Middle frontal gyrus (tissue), 1 donor: ENCODE results near the gene SKOR2.

Source experiments
- DNase-seq: peaks from one replicate; pipeline ENCODE4 v3.0.0-alpha.2; 2015; ENCODE audit warnings: low spot score; ENCODE audit errors: extremely low spot score

SKOR2 gene

DNA sequence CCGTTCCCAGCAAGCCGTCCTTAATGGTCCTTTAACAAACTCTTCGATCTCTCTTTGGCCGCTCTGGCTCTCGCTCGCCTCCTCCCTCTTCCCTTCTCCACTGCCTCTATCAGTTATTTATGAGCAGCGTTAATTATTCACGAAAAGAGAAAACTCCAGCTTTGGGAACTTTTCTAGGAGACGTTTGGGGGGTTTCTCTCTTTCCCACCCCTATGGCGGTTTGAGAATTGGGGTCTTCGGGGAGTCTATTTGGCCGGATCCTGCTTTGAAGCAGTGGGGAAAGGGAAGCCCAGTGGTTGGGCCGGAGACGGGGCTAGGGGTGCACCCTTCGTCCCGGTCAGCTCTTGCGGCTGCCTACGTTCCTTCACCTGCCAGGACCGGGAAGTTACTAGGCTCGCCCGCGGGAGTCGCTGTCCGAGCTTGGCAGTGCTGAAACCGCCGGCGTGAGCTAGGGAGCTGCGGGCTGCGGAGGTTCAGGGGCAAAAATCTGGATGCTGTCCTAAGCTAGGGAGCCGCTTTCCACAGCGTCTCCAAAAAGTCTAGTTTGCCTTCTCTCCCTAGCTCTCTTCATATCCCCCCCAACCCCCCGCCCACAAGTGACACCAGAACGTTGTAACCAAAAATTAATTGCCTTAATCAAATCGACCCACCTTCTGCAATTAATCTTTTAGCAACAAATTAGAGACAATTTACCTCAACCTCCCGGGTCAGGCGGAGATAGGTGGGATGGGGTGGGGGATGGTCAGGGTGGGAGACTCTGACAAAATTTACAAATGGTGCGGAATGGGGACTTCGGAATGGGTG, 8.9 kb upstream of the SKOR2 start:
- no peak for DNase-seq

DNA sequence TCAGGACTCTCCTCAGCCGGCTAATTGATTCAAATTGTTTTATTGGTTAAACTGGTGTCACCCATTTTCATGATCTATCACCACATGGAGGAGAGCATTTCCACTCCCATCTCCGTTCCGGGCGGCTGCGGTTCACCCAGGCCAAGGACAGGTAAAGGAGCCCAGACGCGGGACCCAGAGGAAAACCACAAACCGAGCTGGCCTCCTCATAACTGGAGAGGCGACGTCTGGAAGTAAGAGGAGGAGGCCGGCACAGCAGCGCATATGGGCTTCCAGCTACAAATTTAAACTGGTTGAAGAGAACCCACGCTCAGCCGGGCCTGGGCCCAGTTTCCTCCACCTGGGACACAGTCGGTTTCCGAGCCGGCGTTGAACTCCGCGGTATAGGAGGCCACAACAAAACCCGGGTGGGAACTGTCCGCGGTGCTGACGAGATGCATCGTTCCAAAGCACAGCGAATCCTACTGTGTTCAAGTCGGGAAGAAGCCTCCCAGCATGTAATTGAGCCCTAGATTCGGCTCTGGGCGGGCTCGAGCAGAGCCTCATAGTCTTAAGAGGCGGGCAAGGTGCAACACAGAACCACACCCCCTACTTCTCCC, 3.0 kb upstream of the SKOR2 start:
- no peak for DNase-seq

DNA sequence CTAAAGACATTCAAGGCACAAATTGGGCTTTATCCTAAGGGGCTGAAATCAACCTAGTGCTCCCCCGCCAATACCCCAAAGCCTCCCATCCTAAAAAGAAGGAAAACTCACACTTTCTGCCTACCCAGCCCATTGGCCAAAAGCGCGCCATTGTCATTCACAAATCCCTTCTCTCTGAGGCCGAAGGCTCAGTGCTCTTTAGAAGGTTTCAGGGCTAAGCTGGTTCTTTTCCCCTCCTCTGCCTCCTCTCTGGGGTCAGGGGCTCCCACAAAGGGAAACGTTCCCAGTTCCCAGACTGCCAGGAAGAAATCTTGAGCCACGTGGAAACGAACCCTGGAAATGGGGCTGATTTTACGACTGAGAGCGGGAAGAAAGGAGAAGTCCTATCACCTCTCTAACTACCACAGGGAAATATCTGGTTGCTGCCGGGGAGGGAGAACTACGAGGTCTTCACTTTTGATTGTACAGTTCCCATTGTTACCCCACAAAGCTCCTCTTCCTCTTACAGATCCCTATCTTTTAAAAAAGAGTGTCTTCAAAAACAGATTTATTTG, 1.7 kb upstream of the SKOR2 start:
- no peak for DNase-seq

DNA sequence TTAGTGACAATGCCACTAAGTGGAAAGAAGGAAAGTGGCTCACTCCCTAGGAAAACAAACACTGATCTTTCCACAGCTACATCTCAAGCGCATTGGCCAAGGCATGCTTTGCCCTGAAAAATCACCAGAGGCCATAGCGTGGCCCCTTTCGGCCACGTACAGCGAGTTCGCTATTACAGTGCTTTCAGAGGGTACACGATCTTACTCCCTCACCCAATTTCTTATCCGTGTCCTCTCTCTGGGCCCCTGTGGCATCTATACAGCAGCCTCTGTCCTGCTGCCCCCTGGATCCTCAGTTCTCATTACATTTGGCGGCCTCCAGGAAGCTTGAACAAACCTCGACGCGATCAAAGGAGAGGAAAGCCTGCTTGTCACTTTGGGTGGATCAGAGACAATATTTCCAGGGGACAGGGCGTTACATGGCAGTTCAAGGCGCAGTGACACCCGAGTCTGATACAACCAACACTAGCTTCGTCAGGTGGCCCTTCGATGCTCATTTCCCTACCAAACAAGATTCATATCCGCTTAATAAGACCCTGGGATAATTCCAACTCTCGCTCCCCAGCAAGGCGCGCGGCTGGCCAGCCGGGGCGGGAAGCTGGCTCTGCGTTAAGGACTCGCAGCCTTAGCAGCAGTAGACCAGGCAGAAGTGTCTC, 941 bp downstream of the SKOR2 start:
- DNase-seq, result no peak

DNA sequence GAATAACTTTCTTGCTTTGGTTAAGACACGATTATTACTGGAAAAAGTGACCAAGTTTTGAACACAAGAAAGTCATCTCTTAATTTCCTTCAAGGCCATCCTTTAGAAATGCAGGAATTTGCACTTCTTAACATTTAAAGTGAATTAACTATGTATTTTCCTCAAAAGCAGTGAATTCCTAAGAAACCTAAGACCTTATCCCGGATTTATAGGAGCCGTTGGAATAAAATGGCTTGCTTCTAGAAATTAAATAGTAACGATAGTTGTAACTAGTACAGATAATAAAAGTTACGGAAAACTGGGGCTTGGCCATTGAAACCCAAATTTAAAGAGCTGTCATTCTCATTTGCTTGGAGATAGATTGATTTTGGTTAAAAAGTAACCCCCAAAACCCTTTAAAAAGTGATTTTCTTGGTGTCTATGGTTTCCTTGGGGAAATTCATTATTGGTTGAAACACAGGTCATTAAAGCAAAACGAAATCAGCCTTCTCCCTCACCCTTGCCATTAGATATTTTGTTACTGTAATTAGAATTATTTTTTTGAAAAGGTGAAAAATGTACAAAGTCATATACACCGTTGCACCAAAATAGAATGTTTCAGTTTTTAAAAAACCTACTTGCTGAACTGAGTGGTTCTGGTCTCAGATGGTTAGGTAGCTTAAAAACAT, 2.0 kb downstream of the SKOR2 start:
- DNase-seq, result no peak

DNA sequence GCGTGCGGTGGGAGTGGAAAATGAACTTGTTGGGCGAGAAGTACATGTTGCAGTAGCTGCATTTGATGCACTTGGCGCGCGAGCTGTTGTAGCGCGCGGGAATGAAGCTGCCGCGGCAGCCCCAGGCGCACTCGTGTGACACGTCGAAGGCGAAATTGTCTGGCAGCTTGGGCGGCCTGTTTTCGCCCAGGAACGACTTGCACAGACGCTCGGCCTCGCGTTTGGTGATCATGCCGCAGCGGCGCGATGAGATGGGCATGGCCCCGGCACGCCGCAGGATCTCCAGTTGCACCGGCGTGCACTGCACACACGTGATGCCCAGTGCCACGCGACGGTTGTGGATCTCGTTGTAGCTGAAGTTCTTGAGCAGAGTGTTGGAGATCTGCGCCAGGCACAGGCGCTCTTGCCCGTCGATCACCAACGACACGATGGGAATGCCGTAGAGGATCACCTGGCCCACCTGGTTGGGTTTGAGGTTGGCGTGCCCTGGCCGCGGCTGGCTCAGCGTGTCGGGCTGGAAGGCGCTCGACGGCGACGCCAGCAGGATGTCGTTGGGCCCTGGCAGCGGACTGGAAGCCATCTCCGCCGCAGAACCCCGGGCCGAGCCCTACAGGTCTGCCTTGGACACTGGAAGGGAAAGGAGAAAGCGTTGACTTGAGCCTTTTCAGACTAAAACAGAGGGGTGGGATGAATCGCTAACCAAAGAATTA, 2.7 kb downstream of the SKOR2 start:
- no peak for DNase-seq

DNA sequence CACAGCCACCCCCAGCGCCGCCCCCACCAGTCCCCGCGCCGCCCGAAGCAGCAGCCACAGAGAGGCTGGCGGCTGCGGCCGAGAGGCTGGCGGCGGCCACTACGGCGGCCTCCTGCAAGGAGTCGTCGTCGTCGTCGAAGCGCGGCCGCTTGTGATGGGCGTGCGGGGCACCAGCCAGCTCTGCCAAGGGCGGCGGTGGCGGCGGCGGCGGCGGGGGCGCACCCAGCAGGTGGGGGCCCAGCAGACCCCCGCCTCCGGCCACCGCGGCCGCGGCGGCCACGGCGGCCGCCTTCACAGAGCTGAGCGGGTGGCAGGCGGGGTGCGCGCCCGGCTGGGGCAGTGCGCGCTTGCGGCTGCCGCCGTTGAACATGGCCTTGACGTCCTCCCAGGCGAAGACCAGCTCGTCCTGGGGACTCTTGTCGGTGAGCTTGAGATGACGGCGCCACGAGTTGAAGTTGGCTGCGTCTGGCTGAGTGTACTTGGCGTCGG, 3.3 kb downstream of the SKOR2 start:
- DNase-seq, result no peak

DNA sequence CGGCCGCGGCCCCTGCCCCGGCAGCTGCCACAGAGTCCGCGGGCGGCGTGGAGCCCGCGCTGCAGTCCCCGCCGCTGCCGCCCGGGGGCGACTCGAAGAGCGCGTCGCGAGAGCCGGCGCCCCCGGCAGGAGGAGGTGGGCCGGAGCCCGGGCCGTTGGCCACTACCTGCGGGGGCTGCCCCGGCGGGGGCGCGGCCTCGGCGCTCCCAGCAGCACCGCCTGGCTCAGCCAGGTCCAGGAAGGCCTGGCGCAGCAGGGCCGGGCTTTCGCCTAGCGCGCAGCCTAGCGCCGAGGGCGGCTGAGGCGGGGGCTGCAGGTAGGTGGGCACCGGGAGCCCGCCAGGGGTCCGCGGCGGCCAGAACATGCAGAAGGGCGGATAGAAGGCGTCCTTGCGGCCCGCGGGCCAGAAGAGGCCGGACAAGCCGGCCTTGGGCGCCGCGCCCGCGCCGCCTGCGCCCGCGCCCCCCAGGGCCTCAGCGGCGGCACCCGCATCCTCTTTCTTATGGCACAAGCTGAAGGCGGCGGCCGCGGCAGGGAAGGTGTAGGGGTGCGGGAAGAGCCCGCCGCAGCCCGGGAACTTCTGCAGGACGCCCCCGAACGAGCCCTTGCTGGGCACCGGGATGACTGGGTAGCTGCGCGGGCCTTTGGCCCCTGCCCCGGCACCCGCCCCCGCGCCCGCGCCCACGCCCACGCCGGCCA, 3.9 kb downstream of the SKOR2 start:
- DNase-seq, result no peak

DNA sequence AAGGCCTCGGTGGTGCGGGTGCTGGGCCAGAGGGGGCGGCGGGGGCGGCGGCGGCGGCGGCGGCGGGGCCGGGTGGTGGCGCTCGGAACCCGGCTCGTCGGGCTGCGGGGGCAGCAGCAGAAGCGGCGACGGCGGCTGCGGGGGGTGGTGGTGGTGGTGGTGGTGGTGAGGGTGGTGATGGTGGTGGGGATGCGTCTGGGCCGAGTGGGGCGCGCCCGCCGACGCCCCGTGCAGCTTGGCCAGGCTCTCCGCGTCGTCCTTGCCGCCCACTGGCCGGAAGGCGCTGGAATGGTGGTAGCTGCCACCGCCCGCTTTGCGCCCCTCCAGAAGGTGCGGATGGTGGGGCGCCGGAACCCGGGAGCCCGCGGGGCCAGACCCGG, 4.4 kb downstream of the SKOR2 start:
- no peak for DNase-seq

DNA sequence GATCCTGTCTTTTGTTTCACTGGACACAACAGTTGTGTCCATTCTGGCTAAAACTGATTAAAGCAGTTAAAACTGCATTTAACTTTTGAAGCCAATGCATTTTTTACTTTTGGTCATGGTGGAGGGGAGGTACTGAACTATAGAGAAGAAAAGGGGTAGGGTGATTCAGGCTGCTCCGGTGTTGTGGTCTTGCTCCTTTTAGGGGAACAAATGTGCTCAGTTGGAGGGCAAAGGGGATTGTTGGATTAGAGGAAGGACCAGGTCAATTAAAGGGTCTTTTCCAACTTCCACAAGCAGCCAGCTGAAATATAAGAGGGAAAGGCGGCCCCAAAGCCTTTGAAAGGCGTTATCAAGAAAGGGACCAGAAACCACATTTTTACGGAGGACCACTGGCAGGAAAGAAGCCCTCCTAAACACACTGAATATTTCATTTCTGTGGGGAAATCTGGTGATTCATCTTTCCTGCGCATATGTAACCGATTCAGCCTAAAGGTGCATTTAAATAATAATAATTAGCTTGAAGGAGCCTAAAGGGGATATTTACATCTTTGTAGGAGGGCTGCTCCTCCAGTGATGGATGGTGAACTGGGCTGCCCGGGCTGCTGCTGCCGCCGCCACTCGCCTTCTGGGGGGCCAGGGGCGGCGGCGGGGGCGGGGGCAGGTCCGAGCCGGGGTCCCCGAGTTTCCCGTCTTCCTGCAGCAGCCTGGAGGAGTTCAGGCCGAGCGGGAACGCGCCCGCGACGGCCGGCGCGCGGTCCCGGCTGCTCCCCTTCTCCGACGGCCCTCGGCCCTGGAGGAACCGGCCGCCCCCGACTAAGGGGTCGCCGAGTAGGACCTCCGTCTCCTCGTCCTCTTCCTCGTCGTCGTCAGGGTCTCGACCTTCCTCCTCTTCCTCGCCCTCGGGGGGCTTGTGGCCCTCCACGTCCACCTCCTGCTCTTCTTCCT, 5.2 kb downstream of the SKOR2 start:
- DNase-seq, result no peak

DNA sequence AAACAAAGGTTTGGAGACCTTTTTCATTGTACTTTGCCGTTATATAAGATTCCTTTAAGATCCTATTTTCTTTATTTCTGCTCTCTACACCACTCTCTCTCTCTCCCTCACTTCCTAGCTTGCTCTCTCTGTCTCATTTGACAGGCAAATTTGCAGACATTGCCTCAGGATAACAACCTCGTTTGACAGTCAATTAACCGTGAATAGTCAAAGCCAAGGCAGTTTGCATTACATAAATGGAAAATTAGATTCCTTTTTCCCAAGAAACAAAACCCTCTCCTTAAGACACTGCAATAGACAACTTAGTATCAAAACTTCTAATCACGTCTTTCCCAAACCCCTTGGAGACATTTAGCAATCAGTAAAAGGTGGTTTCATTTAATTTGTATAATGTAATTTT, 7.4 kb downstream of the SKOR2 start:
- DNase-seq, result no peak

DNA sequence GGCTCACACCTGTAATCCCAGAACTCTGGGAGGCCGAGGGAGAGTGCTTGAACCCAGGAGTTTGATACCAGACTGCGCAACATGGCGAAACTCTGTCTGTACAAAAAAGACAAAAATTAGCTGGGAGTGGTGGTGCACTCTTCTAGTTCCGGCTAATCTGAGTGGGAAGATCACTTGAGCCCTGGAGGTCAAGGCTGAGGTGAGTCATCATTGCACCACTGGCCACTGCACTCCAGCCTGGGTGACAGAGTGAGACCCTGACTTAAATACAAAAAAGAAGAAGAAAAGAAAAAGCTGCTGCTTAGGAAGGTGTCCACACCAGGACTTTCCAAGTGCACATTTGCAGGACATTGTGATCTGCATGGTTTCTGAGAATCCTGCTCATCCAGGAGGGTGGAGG, 16.4 kb downstream of the SKOR2 start:
- no peak for DNase-seq

DNA sequence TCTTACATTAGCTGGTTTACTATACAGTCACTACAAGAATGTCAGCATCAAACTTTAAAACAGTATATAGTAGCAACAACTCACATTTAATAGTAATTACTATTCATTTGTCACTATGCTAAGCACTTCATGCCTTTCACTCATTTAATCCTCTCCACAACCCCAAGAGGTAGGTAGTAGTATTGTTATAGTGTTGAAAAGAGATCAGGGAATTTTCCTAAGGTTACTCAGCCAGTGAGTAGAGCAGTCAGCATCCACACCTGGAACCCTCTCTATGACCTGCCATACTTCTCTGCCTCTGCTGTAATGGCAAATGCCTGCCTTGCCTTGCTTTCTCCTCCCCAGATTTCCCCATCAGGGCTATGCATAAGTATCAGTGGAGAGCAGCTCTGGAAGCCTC, 24.8 kb downstream of the SKOR2 start:
- DNase-seq, result no peak

DNA sequence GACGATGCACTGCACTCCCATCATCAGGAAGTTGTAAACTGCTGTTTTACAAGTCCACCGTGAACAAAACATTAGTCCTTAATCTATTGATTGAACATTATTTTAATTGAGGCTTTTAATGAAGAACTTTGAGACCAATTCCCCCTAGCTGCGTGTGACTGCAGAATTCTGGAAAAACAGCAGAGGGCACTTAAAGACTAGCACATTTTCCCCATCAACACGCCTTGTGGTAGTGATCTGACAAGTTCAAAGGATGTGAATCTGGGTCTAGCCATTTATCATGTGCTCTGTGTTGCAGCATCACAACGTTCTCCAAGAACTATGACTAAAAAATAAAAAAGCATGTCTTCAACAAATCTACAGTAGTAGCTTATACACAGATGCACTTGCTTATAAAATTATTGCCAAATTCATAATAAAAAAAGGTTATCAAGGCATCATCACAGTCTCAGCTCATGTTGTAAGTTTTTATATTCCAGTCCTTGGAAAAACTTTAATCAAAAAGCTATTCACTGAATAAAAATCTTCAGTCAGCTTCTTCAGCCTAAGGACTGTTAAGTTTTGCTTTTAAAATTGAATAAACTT, 35.8 kb downstream of the SKOR2 start:
- peak; percentile 39 for DNase-seq

DNA sequence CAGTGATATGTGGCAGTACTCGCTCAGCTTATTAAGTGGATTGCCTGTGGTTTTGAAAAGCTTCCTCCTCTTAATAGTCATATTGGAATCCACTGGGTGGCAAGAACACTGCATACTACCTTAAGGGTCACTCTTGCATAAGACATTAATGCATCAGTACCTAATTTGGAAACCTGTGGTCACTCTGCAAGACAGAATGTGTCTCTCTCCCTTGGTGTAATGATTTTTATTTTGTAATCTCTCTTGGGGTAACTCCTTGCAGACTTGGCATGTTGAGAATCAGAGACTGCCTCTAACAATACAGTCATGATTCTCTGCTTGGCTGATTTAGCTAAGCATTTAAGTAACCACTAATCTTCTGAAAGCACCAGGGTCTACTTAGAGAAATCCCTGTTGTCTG, 42.3 kb downstream of the SKOR2 start:
- no peak for DNase-seq

DNA sequence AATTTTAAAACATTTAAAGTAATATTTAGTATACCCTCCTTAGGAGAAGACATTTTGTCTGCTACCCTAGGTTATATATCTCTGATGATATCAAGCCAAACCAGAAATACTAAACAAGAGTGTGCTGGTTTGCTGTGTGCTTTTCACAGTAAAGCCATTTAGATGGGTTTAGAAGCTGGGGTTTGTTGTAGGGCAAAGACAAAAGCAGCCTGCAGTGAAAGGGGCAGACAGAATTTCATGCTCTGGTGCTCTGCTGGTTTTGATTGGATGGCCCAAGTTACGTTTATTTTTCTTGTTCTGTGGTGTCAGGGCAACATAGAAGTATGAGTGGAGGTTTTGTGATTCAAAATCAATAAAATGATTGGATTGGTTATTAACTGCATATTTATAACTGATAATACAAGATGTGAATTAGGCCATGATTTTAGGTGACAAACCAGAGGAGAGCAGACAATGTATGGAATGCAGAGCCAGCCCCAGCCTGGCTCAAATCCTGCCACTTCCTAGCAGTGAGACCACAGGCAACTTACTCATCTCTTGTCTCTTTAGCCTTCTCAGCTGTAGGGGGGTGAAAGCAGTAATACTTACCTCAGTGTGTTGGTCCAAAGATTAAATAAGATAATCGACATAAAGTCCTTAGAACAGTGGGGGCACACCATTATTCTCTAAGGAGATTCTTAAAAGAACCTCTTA, 44.4 kb downstream of the SKOR2 start:
- no peak for DNase-seq

DNA sequence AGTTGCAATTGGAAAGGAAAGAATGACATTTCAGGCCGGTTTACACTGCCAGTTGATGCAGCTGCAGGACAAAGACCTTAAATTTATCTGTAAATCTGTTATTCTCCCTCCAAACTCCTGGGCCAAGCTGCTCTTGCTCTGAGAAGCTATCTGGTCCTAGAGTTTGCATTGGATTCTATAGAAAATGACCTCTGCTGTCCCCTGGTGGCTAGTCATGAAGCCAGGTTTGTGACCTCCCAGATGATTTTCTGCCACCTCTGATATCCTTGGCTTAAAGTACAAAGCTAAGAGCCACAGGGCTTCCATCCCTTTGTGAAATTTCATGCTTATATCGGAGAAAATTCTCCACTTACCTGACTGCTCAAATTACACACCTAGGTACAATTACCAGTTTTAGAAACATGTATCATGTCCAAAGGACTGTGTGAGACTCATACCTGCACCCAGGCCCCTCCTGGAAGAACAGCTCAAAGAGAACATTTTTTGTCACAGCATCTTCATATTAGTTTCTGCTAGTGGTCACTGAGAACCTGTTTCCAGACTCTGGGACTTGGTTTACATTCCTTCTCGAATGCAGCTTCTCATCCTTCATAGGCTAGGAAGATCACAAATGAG, 46.4 kb downstream of the SKOR2 start:
- DNase-seq, result no peak
